ENCODE measurements around the gene DMRT1.

DNA sequence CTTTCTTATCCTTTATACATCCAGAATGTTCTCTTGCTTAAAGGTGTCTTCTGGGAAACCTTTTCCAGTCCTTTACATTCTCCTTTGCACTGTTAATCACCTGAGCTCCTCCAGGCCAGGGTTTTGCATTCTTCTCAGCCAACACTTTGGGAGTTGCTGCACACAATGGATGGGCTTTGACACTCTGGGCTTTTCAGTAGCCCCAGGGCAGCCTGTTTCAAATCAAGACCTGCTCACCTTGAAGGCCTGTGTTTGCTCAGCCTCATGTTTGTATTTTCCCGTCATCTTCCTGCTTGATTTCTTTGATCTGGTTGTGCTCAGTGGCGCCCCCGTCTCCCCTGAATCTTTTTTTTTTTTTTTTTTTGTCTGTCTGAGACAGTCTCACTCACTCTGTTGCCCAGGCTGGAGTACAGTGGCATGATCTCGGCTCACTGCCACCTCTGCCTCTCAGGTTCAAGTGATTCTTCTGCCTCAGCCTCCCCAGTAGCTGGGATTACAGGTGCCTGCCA is 41.0 kb downstream of the DMRT1 start:
- TF ChIP-seq POLR2A (IDR thresholded peaks at IDR 0.05; ENCODE audit: borderline replicate concordance, extremely low read depth, insufficient read depth, insufficient read length): no peak
- no peak for TF ChIP-seq SIN3A (IDR thresholded peaks at IDR 0.05; ENCODE audit: low read depth)
- no peak for TF ChIP-seq EZH2phosphoT487 (IDR thresholded peaks at IDR 0.05; ENCODE audit: borderline replicate concordance)
- no peak for TF ChIP-seq EGR1 (IDR thresholded peaks at IDR 0.05; ENCODE audit: low read depth)
- TF ChIP-seq, protein P1, sequence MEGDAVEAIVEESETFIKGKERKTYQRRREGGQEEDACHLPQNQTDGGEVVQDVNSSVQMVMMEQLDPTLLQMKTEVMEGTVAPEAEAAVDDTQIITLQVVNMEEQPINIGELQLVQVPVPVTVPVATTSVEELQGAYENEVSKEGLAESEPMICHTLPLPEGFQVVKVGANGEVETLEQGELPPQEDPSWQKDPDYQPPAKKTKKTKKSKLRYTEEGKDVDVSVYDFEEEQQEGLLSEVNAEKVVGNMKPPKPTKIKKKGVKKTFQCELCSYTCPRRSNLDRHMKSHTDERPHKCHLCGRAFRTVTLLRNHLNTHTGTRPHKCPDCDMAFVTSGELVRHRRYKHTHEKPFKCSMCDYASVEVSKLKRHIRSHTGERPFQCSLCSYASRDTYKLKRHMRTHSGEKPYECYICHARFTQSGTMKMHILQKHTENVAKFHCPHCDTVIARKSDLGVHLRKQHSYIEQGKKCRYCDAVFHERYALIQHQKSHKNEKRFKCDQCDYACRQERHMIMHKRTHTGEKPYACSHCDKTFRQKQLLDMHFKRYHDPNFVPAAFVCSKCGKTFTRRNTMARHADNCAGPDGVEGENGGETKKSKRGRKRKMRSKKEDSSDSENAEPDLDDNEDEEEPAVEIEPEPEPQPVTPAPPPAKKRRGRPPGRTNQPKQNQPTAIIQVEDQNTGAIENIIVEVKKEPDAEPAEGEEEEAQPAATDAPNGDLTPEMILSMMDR (IDR thresholded peaks at IDR 0.05 in 2 of 3, conservative IDR thresholded peaks at IDR 0.05 in 1 of 3; ENCODE audit: borderline replicate concordance in 1 of 3, insufficient read depth in 1 of 3, low read depth in 2 of 3, low read length in 2 of 3): peak in 2 of 3 experiments; percentile 37 to 43; a peak in 4 of 6 replicates
